HG02938 (cell line): ENCODE measurements around the gene RSF1.
"Not testable (repeated sequence)": the region's sequence is repeated elsewhere in the genome, so short reads cannot be mapped to it uniquely, and the experiment has no call there.

Experiments used
- ATAC-seq: cut with Tn5 transposase; IDR thresholded peaks from one replicate; pipeline ENCODE4 v1.9.1; 2021; ENCODE audit warnings: mild to moderate bottlenecking, moderate library complexity; ENCODE audit not compliant: unreplicated experiment

RSF1 gene

DNA sequence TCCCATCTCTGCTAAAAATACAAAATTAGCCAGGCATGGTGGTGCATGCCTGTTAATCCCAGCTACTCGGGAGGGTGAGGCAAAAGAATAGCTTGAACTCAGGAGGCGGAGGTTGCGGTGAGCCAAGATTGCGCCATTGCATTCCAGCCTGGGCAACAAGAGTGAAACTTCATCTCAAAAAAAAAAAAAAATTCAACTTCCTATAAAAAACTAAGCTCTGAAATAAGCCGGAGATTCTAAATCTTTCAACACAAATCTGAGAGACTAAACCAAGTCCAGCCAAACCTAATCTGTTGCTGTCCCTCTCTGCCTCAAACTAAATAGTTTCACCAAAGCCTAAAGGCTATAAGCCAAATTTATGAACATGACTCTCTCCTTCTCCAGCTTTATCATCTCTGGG, 186.6 kb downstream of the RSF1 start:
- not testable (repeated sequence) for ATAC-seq

GRCh38 chr11:77630157-77630710, 190.3 kb downstream of the RSF1 start:
- ATAC-seq: no peak

DNA sequence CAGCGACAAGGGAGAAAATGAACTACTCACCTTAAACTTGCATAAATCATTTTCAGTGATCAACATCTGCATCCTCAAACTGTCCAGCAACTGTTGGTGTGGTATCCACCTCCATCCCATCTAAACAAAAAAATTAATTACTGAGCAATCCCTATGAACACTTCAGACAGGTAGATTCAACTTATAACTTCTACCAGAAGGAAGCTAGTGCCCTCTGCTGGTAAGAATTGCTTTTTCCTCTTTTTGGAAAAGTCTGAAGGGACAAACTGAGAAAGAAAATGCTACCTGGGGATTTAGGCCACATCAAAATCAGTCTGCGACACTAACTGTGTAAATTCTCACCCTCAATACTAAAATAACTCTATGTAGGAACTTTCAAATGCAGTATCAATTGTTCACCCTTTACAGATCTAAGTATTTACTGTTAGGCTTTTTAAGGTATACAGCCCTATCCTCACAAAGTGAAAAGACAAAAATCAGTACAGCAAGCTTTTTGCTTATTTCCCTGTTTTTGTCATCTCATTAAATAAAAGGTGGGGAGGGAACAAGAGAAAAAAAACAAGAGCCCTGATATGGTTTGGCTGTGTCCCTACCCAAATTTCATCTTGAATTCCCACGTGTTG, 200.8 kb downstream of the RSF1 start:
- no peak for ATAC-seq

- ATAC-seq: no peak
Observed at GRCh38 chr11:77617892-77618291, 202.6 kb downstream of the RSF1 start.

GRCh38 chr11:77611921-77612320, 208.6 kb downstream of the RSF1 start:
- ATAC-seq: no peak
